Central memory CD8-positive, alpha-beta T cell (primary cell): ENCODE measurements around the gene SLC12A3.

Source experiments
- ATAC-seq: fragments of 150-1000 bp; cut with Tn5 transposase; replicated peaks from 2 replicates; pipeline ENCODE4 v1.10.0; 2022; ENCODE audit warnings: mild to moderate bottlenecking, moderate FRiP score, moderate number of reproducible peaks; ENCODE audit not compliant: poor library complexity, severe bottlenecking; ENCODE audit errors: extremely low read depth
- DNase-seq, 2 donors: peaks; one replicate each; pipeline ENCODE4 v3.0.0; 2021; ENCODE audit warnings: low spot score in 2 of 2
- H3K27ac Mint-ChIP-seq: one replicate; pipeline ENCODE4 v1.8.0; 2022; ENCODE audit warnings: low read depth, mild to moderate bottlenecking, moderate library complexity, mixed read lengths
- H3K27me3 Mint-ChIP-seq: one replicate; pipeline ENCODE4 v1.8.0; 2022; ENCODE audit warnings: mixed read lengths
- H3K36me3 Mint-ChIP-seq: one replicate; pipeline ENCODE4 v1.8.0; 2022; ENCODE audit warnings: mild to moderate bottlenecking, moderate library complexity, mixed read lengths; ENCODE audit not compliant: insufficient read depth
- H3K4me1 Mint-ChIP-seq: one replicate; pipeline ENCODE4 v1.8.0; 2022; ENCODE audit warnings: mixed read lengths
- H3K4me3 Mint-ChIP-seq: one replicate; pipeline ENCODE4 v1.8.0; 2022; ENCODE audit warnings: mild to moderate bottlenecking, moderate library complexity, mixed read lengths
- H3K9me3 Mint-ChIP-seq: one replicate; pipeline ENCODE4 v1.8.0; 2022; ENCODE audit warnings: mixed read lengths

SLC12A3 gene

GRCh38 chr16:56835320-56835719 is 29.7 kb upstream of the SLC12A3 start:
- H3K4me3 Mint-ChIP-seq = no peak overlapping the region
- DNase-seq (no peak), ATAC-seq (no peak)
- peaks cover 9% of the 10 kb centered on the region for H3K36me3 Mint-ChIP-seq
- no peaks in the 10 kb centered on the region for H3K4me1 Mint-ChIP-seq
- H3K27me3 Mint-ChIP-seq = no peaks in the 10 kb centered on the region
- no peaks in the 10 kb centered on the region for H3K9me3 Mint-ChIP-seq
- H3K27ac Mint-ChIP-seq = no peak overlapping the region

GRCh38 chr16:56836410-56837230 is 28.4 kb upstream of the SLC12A3 start:
- Mint-ChIP-seq H3K4me3 (no peak overlapping the region), H3K36me3 (peaks cover 12% of the 10 kb centered on the region), H3K9me3 (no peaks in the 10 kb centered on the region), H3K4me1 (no peaks in the 10 kb centered on the region), H3K27ac (no peak overlapping the region), H3K27me3 (no peaks in the 10 kb centered on the region)
- DNase-seq (no peak), ATAC-seq (no peak)

- DNase-seq (no peak), ATAC-seq (no peak)
- Mint-ChIP-seq H3K4me1 (no peaks in the 10 kb centered on the region), H3K9me3 (no peaks in the 10 kb centered on the region), H3K36me3 (peaks cover 14% of the 10 kb centered on the region), H3K27me3 (no peaks in the 10 kb centered on the region), H3K27ac (no peak overlapping the region), H3K4me3 (no peak overlapping the region)
Observed at GRCh38 chr16:56838622-56839337, 26.2 kb upstream of the SLC12A3 start.

- H3K36me3 Mint-ChIP-seq = peaks cover 14% of the 10 kb centered on the region
- ATAC-seq = no peak
- no peaks in the 10 kb centered on the region for H3K4me1 Mint-ChIP-seq
- H3K9me3 Mint-ChIP-seq = no peaks in the 10 kb centered on the region
- H3K27me3 Mint-ChIP-seq = no peaks in the 10 kb centered on the region
- no peak overlapping the region for H3K4me3 Mint-ChIP-seq
- H3K27ac Mint-ChIP-seq = no peak overlapping the region
- DNase-seq = no peak
Observed at GRCh38 chr16:56841233-56841632, 23.8 kb upstream of the SLC12A3 start.

GRCh38 chr16:56841659-56842058 is 23.3 kb upstream of the SLC12A3 start:
- DNase-seq (no peak), ATAC-seq (no peak)
- Mint-ChIP-seq H3K27ac (no peak overlapping the region), H3K4me3 (no peak overlapping the region), H3K27me3 (no peaks in the 10 kb centered on the region), H3K36me3 (peaks cover 14% of the 10 kb centered on the region), H3K4me1 (peaks cover under 1% of the 10 kb centered on the region), H3K9me3 (no peaks in the 10 kb centered on the region)

GRCh38 chr16:56842133-56842532 is 22.9 kb upstream of the SLC12A3 start:
- Mint-ChIP-seq H3K9me3 (no peaks in the 10 kb centered on the region), H3K27ac (no peak overlapping the region), H3K4me1 (peaks cover 6% of the 10 kb centered on the region), H3K27me3 (no peaks in the 10 kb centered on the region), H3K4me3 (no peak overlapping the region), H3K36me3 (peaks cover 14% of the 10 kb centered on the region)
- DNase-seq (no peak), ATAC-seq (no peak)

GRCh38 chr16:56844056-56844455 is 21.0 kb upstream of the SLC12A3 start:
- no peak overlapping the region for H3K4me3 Mint-ChIP-seq
- H3K9me3 Mint-ChIP-seq = no peaks in the 10 kb centered on the region
- no peak overlapping the region for H3K27ac Mint-ChIP-seq
- H3K27me3 Mint-ChIP-seq = no peaks in the 10 kb centered on the region
- H3K36me3 Mint-ChIP-seq = peaks cover 12% of the 10 kb centered on the region
- no peak for DNase-seq
- peaks cover 16% of the 10 kb centered on the region for H3K4me1 Mint-ChIP-seq
- ATAC-seq = no peak

- Mint-ChIP-seq H3K4me1 (peaks cover 16% of the 10 kb centered on the region), H3K27me3 (no peaks in the 10 kb centered on the region), H3K9me3 (no peaks in the 10 kb centered on the region), H3K36me3 (peaks cover 7% of the 10 kb centered on the region), H3K27ac (peak overlapping the region; percentile 10), H3K4me3 (peak overlapping the region; percentile 29)
- ATAC-seq (peak; percentile 40), DNase-seq (no peak)
Observed at GRCh38 chr16:56847173-56847910, 17.7 kb upstream of the SLC12A3 start.

GRCh38 chr16:56848029-56848936 is 16.7 kb upstream of the SLC12A3 start:
- no peaks in the 10 kb centered on the region for H3K9me3 Mint-ChIP-seq
- peaks cover 7% of the 10 kb centered on the region for H3K36me3 Mint-ChIP-seq
- peaks cover 16% of the 10 kb centered on the region for H3K4me1 Mint-ChIP-seq
- peak overlapping the region; percentile 29 for H3K4me3 Mint-ChIP-seq
- DNase-seq (no peak), ATAC-seq (no peak)
- no peaks in the 10 kb centered on the region for H3K27me3 Mint-ChIP-seq
- H3K27ac Mint-ChIP-seq = peak overlapping the region; percentile 10

GRCh38 chr16:56848955-56849689 is 15.9 kb upstream of the SLC12A3 start:
- Mint-ChIP-seq H3K4me1 (peaks cover 16% of the 10 kb centered on the region), H3K36me3 (peaks cover under 1% of the 10 kb centered on the region), H3K9me3 (no peaks in the 10 kb centered on the region), H3K27ac (no peak overlapping the region), H3K27me3 (no peaks in the 10 kb centered on the region), H3K4me3 (no peak overlapping the region)
- ATAC-seq (no peak), DNase-seq (no peak)

- no peak overlapping the region for H3K4me3 Mint-ChIP-seq
- H3K27ac Mint-ChIP-seq = no peak overlapping the region
- no peaks in the 10 kb centered on the region for H3K9me3 Mint-ChIP-seq
- H3K4me1 Mint-ChIP-seq = peaks cover 16% of the 10 kb centered on the region
- no peak for DNase-seq
- no peaks in the 10 kb centered on the region for H3K36me3 Mint-ChIP-seq
- no peak for ATAC-seq
- no peaks in the 10 kb centered on the region for H3K27me3 Mint-ChIP-seq
Observed at GRCh38 chr16:56849690-56850680, 15.0 kb upstream of the SLC12A3 start.
